HG03095 (cell line): ENCODE measurements around the gene CCDC142.
"Not testable (repeated sequence)": the region's sequence is repeated elsewhere in the genome, so short reads cannot be mapped to it uniquely, and the experiment has no call there.

ENCODE experiments used
- ATAC-seq: cut with Tn5 transposase; IDR thresholded peaks from one replicate; pipeline ENCODE4 v1.9.1; 2021; ENCODE audit warnings: moderate library complexity; ENCODE audit not compliant: unreplicated experiment

The CCDC142 gene

DNA sequence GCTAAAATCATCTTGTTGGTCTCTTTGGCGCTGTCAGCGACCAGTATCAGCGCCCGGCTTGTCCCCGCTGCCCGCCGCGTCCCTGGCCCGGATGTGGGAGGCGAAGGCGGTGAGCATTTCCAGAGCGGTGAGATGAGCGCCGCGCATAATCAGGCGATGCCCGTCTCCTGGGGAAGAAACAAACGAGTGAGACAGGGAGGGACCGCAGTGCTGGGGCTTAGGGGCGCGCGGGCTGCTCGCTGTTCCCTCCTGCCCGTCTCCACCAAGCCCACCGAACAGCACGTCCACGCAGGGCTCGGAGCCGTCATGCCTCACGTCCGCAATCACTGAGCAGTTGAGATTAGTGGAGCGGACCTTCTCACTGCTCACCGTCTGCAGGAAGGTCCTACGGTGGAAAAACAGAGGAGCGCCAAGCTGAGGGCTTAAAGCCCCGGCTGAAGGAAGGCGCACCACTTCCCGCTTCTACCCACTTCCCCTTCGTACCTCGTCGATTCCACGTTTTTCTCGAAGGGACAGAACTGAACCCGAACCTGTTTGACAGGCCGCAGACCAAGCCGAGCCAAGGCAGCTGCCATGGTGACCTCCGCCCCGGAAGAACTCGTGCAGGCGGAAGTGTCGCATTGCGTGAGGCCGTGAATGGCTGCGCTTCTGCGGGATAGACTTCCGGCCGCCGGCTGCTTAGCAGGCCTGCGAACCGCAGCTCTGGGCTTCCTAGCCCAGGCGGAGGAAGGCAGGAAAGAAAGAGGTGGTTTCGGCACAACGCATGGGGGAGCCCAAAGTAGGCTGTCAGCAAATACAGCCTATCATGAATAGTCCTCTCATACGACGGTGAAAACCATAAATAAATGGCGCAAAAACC lies 10.5 kb downstream of the CCDC142 start, which contains the start of gene MRPL53:
TSS of gene MRPL53 (minus strand) at position 595 of the 859 bp plus-strand sequence. CDS start at position 575, 20 bp downstream.
- ATAC-seq: peak; percentile 75

DNA sequence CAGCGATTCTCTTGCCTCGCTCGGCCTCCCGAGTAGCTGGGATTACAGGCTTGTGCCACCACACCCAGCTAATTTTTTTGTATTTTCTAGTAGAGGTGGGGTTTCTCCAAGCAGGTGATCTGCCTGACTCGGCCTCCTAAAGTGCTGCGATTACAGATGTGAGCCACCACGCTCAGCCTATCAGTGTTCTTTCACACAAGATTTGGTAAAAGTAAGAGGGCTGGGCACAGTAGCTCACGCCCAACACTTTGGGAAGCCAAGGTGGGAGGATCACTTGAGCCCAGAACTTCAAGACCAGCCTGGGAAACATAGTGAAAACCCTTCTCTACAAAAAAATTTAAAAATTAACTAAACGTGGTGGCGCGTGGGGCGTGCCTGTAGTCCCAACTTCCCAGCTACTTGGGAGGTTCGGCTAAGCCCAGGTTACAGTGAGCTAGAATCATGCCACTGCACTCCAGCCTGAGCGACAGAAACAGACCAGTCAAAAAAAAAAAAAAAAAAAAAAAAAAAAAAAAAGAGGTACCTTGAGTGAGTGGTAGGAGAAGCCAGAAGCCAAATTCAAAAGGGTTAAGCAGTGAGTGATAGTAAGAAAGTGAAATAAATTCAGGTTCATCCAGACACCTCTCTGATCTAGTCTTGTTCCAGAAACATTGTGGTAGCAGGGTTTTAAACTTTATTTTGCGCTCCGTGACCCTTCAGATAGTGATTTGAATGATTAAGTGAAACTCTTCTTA lies 11.3 kb downstream of the CCDC142 start:
- no peak for ATAC-seq

DNA sequence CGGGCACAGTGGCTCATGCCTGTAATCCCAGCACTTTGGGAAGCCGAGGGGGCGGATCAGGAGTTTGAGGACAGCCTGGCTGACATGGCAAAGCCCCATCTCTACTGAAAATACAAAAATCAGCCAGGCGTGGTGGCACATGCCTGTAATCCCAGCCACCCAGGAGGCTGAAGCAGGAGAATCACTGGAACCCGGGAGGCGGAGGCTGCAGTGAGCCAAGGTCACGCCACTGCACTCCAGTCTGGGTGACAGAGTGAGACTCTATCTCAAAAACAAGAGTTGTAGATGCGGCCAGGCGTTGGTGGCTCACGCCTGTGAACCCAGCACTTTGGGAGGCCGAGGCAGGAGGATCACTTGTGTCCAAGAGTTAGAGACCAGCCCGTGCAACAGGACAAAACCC lies 12.1 kb downstream of the CCDC142 start:
- ATAC-seq: not testable (repeated sequence)

- ATAC-seq: no peak
Measured at GRCh38 chr2:74464406-74464805, 18.4 kb downstream of the CCDC142 start.

DNA sequence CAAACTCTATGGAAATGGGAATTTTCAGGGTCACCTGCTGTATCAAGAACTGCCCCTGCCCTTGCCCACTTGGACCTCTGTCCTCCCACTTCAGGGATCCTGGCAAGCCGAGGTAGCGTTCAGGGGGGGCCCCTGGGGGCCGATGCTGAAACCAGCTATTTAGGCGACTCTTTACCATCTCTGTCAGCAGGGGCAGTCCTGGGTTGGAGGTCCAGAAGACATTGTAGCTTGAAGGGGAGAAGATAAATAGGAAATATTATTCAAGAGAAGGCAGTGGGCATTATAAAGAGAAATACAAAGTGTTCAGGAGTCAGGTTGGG lies 20.1 kb downstream of the CCDC142 start:
- ATAC-seq: no peak

DNA sequence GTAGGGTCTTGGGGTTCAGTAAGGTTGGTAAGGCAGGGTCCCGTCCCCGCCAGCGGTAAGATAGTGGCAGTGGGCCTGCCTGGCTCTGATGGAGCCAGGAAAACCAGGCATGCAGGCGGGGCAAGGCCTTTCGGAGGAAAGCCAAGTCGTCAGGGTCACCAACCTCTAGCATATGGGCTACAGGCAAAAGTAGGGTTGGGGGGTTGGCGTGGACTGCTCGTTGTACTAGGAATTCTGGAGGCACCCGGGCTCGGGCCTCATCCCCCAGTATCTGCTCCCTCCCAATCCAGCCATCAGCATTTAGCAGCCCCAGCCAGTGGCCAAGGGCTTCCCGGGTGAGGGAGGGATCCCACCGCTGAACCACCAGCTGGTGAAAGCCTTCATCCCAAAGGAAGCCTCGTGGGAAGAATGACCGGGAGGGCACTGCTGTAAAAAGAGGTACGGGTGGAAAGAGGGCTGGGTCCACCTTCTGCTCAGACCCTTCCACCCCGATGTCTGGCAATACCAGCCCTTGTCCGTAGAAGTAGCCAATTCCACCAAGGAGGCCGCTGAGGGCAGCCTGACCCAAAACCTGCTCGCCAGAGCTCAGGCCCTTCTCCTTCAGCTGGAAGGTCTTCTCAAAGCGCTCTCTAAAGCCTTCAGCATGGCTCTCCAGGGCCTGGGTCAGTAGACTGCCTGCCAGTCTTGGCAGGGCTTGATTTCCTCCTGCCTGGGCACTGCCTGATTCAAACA lies 20.6 kb downstream of the CCDC142 start:
- no peak for ATAC-seq

DNA sequence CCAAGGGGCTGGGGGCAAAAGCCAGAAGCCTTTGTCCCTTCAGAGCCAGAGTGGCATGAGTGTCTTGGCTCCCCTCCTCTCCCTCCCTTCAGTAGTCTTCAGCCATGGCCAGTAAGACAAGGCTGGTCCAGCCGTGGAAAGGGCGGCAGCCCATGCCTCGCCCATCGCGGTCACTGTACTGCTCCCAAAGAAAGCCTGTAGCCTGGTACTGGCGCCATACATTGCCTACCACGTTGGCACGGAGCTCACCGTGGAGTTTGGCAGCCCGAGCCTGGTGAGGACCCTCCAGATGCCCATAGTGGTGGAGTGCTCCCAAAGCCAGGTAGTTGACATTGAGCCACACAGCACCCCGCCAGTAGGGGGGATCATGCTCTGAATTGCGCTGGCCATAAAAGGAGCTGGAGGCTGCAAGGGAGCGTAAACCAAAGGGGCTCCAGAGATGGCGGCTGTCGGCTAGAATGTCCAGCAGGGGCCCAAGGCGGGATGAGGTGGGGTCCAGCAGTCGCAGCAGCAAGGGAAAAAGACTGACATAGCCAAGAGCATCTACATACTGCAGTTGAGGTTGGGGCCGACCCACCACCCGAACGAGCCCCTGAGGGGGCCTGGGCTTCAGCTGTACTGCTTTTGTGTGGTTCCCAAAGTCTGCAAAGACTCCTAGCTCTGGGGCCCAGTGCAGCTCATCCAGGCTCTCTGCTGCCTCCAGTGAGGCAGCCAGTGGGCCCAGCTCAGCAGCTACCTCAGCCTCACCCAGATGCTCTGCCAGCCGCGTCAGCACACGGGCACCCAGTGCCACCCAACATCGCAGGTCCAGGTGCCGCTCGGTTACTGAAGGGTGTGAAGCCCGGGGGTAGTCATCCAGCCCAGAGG lies 21.4 kb downstream of the CCDC142 start:
- no peak for ATAC-seq

DNA sequence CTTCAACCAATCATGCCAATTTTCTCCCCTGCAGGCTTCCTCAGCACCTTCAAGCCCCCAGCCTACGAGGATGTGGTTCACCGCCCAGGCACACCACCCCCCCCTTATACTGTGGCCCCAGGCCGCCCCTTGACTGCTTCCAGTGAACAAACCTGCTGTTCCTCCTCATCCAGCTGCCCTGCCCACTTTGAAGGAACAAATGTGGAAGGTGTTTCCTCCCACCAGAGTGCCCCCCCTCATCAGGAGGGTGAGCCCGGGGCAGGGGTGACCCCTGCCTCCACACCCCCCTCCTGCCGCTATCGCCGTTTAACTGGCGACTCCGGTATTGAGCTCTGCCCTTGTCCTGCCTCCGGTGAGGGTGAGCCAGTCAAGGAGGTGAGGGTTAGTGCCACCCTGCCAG lies 22.6 kb downstream of the CCDC142 start:
- not testable (repeated sequence) for ATAC-seq

DNA sequence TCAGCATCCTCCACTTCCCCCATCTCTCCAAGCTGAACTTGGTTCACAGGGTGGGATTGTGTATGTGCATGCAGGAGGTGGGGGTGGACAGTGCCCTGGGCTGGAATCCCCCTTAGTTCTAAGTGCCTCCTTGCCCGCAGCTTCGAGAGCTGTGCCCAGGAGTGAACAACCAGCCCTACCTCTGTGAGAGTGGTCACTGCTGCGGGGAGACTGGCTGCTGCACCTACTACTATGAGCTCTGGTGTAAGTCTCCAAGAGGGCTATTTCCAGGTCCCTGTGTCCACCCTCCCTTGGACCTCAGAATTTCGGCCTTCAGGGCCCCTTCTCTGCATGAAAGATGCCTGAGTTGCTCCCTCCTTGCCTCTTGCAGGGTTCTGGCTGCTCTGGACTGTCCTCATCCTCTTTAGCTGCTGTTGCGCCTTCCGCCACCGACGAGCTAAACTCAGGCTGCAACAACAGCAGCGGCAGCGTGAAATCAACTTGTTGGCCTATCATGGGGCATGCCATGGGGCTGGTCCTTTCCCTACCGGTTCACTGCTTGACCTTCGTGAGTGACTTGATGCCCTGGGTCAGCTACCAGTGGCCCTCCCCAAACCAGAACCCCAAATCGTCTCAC lies 23.2 kb downstream of the CCDC142 start:
- not testable (repeated sequence) for ATAC-seq

DNA sequence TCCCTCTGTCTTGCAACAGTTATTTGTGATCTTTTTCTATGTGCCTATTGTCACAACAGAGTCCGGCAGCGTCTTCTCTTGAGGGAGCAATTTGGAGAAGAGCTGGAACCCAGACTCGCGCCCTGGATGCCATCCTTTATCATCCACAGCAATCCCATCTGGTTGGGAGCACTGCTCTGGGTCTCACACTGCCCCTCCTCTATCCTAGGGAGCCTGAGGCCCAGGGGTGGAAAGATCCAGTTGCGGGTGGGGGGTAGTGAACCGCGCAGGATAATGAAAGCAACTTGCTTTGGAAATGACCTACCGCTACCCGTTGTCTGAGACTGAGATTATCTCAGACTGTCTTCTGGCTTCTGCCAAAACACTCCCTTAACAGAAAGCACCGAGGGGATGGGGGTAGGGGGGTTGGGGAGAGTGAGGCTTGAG lies 23.8 kb downstream of the CCDC142 start:
- ATAC-seq: no peak

- ATAC-seq: peak; percentile 76
Measured at GRCh38 chr2:74458132-74458937, 24.5 kb downstream of the CCDC142 start, which contains the start of gene WBP1. Gene WBP1 (plus strand): TSS chr2:74458438. CDS start chr2:74458603, 165 bp downstream.

- ATAC-seq: peak; percentile 30
Measured at GRCh38 chr2:74457549-74458131, 25.2 kb downstream of the CCDC142 start.

DNA sequence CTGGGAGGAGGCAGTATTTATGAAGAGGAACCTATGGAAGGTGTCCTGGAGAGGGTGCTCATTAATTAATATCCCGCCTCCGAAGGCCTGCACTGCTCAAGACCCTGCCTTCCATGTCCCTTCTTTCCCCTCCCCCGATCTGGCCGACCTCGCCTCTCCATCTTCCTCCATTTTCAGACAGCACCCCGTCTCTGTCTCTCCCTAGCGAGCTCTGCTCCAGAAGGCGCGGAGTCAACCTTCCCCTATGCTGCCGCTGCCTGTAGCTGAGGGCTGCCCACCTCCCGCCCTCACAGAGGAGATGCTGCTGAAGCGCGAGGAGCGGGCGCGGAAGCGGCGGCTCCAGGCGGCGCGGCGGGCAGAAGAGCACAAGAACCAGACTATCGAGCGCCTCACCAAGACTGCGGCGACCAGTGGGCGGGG lies 25.7 kb downstream of the CCDC142 start:
- no peak for ATAC-seq

- peak; percentile 36 for ATAC-seq
Measured at GRCh38 chr2:74454654-74455511, 27.9 kb downstream of the CCDC142 start, which contains the start of gene INO80B. Gene INO80B (plus strand): TSS chr2:74455087. CDS start chr2:74455117, 30 bp downstream.

DNA sequence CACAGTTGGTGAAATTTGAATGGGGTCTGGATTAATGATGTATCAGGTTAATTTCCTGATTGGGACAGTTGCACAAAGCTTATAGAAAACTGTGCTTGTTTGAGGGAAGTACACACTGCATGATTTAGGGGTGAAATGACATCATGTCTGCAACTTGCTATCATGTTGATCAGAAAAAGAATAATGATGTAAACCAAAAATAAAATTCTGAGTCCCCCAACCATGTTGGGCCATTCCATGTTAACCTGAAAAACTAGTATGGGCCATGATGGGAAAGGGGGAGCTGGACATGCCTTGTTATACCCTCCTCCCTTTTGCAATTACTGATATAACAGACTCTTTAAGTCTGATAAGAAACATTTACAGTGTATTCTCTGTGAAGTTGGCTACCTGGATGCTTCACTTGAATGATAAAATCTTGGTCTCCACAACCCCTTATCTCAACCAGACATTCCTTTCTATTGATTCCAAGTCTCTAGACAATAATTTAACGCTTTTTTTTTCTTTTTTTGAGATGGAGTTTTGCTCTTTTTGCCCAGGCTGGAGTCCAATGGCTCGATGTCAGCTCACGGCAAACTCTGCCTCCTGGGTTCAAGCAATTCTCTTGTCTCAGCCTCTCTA lies 32.1 kb downstream of the CCDC142 start:
- ATAC-seq: no peak

DNA sequence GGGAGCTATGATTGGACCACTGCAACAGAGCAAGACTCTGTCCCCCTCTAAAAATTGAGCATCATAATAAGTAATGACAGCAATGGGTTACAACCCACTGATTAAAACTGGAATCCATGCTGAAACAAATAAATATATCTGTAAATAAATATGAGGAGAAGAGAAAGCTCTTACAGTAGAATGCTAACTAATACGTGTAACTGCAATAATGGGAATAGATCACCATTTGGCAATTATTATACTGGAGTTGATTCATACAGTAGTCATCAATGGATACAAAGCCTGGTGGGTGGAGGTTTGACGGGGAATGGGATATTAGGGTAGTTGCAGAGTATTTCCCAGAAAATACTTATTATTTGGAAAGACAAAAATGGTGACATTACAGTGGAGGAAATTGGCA lies 34.0 kb downstream of the CCDC142 start:
- no peak for ATAC-seq
